Adrenal gland (tissue), 12 donors: ENCODE data around the gene TST. TPM values are rescaled to one million over a fixed set of nuclear protein-coding genes. Genes with fewer than 3 reads are reported as not detected.

ENCODE experiments used
- DNase-seq, 7 donors: peaks; one replicate each; pipeline ENCODE4 v3.0.0-alpha.2; 2019 to 2020
- H3K27ac ChIP-seq, 5 donors: fragments of 200-600 bp; sonication (generic) in 4 of 5; 1 replicate in 3 of 5; 2 replicates in 2 of 5; pipeline versions ENCODE4 v1.5.1 to v1.8.0; 2016 to 2020; ENCODE audit warnings: mild to moderate bottlenecking in 1 of 5
- H3K27me3 ChIP-seq: fragments of 200-600 bp; 2 replicates; pipeline ENCODE4 v1.8.0; 2021
- H3K36me3 ChIP-seq, 2 donors: fragments of 200-600 bp; replicated peaks in 1 of 2; 1 replicate in 1 of 2; 2 replicates in 1 of 2; pipeline versions ENCODE4 v1.5.1 to v1.8.0; 2018 to 2022
- H3K4me1 ChIP-seq, 2 donors: fragments of 200-600 bp; replicated peaks in 1 of 2; 1 replicate in 1 of 2; 2 replicates in 1 of 2; pipeline versions ENCODE4 v1.5.1 to v1.8.0; 2018 to 2021
- H3K4me3 ChIP-seq, 4 donors: fragments of 200-600 bp; sonication (generic) in 3 of 4; one replicate each; pipeline ENCODE4 v1.5.1; 2016 to 2018
- H3K9me3 ChIP-seq, 3 donors: fragments of 200-600 bp; sonication (generic) in 1 of 3; replicated peaks in 1 of 3; 1 replicate in 2 of 3; 2 replicates in 1 of 3; pipeline versions ENCODE4 v1.5.1 to v1.8.0; 2016 to 2021
- POLR2A ChIP-seq, 2 donors: fragments of 450-650 bp; IDR thresholded peaks; one replicate each; pipeline ENCODE4 v1.6.1; 2017; ENCODE audit warnings: antibody characterized with exemption in 2 of 2, mild to moderate bottlenecking in 2 of 2, moderate library complexity in 1 of 2
- WGBS, 4 donors: extraction: QIAGEN DNeasy Blood & Tissue Kit in 2 of 4; methylation state at CpG; one replicate each; pipeline versions ENCODE4 v1.1.5 to v1.1.7; 2013 to 2017; 5-methylcytosine and 5-hydroxymethylcytosine counted together
- intact Hi-C, 2 donors: fragments of 100-400 bp; cut with DNase I; formaldehyde crosslinking; loops; one replicate each; pipeline versions ENCODE4 v1.14.1 to v1.15.0; 2022 to 2023
- polyA plus RNA-seq, 3 donors: library from polyadenylated mRNA; stranded (reverse); fragments of 200-250 nt in 2 of 3; fragments of 350-450 nt in 1 of 3; fragmentation: Illumina TruSeq in 1 of 3; extraction: RNeasy Lipid Tissue Mini Kit (QIAGEN cat#74804) in 1 of 3; gene quantifications; one replicate each; pipeline ENCODE4 v1.2.3, GENCODE V29; 2013 to 2014
- total RNA-seq, 9 donors: library from RNA; depleted of rRNA in 4 of 9; stranded (reverse); fragments of >200 nt in 4 of 9; fragments of 120-200 nt in 1 of 9; fragmentation: NEBNext Ultra II Directional in 1 of 9; extraction: Animal tissue kit (Norgen Biotek cat#: 25700) in 1 of 9; gene quantifications; one replicate each; pipeline versions ENCODE4 v1.1.0 to v1.2.4, GENCODE V29; 2013 to 2023
- TF ChIP-seq, protein P1 (sequence below), 6 experiments: fragments of 450-650 bp in 4 of 6; fragments of 200-600 bp in 2 of 6; sonication (generic) in 1 of 6; IDR thresholded peaks; 1 replicate in 5 of 6; 2 replicates in 1 of 6; pipeline versions ENCODE4 v1.5.1 to v1.8.0; 2016 to 2021; ENCODE audit warnings: antibody characterized with exemption in 6 of 6, mild to moderate bottlenecking in 2 of 6, moderate library complexity in 1 of 6
- donor health status: healthy with polysubstance abuse.
- donor health status: Bipolar disorder and iron deficiency.
- donor health status: DM: yes; HTN: yes; CAD: no.
- donor health status: DM: no; HTN: no; CAD: no.
- donor health status: DM: no; HTN: no; CAD: no.
- donor health status: DM: yes; HTN: yes; CAD: no.

The TST gene
- total and polyA plus RNA-seq, 12 donors = 49.7 to 484 (median 195) TPM

GRCh38 chr22:37045958-37046357 lies 26.7 kb upstream of the TST start:
- TF ChIP-seq, protein P1, sequence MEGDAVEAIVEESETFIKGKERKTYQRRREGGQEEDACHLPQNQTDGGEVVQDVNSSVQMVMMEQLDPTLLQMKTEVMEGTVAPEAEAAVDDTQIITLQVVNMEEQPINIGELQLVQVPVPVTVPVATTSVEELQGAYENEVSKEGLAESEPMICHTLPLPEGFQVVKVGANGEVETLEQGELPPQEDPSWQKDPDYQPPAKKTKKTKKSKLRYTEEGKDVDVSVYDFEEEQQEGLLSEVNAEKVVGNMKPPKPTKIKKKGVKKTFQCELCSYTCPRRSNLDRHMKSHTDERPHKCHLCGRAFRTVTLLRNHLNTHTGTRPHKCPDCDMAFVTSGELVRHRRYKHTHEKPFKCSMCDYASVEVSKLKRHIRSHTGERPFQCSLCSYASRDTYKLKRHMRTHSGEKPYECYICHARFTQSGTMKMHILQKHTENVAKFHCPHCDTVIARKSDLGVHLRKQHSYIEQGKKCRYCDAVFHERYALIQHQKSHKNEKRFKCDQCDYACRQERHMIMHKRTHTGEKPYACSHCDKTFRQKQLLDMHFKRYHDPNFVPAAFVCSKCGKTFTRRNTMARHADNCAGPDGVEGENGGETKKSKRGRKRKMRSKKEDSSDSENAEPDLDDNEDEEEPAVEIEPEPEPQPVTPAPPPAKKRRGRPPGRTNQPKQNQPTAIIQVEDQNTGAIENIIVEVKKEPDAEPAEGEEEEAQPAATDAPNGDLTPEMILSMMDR (IDR thresholded peaks at IDR 0.05) = peak; percentile 19 to 46 (median 38)
- TF ChIP-seq POLR2A (IDR thresholded peaks at IDR 0.05) = no peak
- peak in 1 of 7 donors; percentile 38 for DNase-seq
- Histone ChIP-seq H3K4me3 (no peak overlapping the region), H3K27ac (no peak overlapping the region), H3K27me3 (no peaks in the 10 kb centered on the region), H3K9me3 (no peaks in the 10 kb centered on the region), H3K4me1 (peaks cover 0 to 3% of the 10 kb centered on the region in 2 donors), H3K36me3 (no peaks in the 10 kb centered on the region)
- intact Hi-C loops = loop anchor here in 1 of 2 donors (10.0 kb wide), 1 partner anchor 171 kb away; no protein-coding TSS in a partner anchor
- 29 to 49% (median 42%) methylated on average over 4 of the region's 4 CpGs for WGBS, 4 donors

DNA sequence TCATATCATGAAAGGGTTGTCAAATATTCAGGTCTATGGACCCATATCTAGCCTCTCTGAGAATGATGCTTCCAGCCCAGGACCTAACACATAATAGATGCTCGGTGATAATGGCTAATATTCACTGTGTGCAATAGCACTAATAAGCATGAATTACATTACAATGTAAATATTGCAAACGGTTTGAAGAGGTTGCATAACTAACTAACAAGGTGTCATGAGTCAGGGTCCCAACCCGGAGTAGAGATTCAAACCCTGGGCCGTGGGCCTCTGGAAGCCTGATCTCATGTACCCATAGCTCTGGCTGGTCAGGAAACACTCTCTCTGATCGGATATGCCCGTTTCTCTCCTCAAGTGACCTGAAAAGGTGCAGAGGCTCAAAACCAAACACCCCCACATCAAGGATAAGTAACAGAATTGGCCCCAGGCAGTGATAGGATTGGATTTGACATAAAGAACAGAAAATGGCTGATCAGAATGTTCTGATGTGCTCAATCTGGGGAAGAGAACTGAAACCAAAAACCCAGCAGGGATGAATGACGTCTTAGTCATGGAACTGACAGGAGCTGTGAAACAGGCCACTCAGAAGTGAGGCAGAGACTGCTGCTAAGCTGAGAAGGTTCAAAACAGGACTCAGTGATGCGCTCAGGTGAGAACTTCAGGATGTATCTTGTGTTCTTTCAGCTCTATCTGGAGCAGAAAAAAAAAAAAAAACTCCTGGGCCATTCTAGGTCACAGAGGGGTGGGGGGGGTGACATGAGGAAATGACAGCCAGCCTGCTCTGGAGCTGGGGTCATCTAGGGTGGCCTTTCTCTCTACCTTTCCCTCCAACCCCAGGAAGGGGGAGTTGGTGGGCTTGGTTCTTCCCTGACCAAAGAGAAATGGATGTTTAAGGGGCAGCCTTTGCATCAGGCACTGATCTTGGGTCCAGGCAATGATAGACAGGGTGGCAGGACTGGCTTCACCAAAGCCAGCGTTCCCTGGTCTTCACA lies 25.7 kb upstream of the TST start:
- TF ChIP-seq POLR2A (IDR thresholded peaks at IDR 0.05) = no peak
- TF ChIP-seq, protein P1 (IDR thresholded peaks at IDR 0.05) = no peak
- no peaks in the 10 kb centered on the region for H3K9me3 ChIP-seq
- intact Hi-C loops = loop anchor here in 1 of 2 donors (10.0 kb wide), 1 partner anchor 170 kb away; no protein-coding TSS in a partner anchor
- peaks cover 0 to 4% of the 10 kb centered on the region in 2 donors for H3K4me1 ChIP-seq
- no peak overlapping the region for H3K4me3 ChIP-seq
- no peaks in the 10 kb centered on the region for H3K27me3 ChIP-seq
- 68 to 81% (median 78%) methylated on average over 8 to 9 of the region's 9 CpGs for WGBS, 4 donors
- no peak overlapping the region for H3K27ac ChIP-seq
- DNase-seq = no peak
- no peaks in the 10 kb centered on the region for H3K36me3 ChIP-seq

DNA sequence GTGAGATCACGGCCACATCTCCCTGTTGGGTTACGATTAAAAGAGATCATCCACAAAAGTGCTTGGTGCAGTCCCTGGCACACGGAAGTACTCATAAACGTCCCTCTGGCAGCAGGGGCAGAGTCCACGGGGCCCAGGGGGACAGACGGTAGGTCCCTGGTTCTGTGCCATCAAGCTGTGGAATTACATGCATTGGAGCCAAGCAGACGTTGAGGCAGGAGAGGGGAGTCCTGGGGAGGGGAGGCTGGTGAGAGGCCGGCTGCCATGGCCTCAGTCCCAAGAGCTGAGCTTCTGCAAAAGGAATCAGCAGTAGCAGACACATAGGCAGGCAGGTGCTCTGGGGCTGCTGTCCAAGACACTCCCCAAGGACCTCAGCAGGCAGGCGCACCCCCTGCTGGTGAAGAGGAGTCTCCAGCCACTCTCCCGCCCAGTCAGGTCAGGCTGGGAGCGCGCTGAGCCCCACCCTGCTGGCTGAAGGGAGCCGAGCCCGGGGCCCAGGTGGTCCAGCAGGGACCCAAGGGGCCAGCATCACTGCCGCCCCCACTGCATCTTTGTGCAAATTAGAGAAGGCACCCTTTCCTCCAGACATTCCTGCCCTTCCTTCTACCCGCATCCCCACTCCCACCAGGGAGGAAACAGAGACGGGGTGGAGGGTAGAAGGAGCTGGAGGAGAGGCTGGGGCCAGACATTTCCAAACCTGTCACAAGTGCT lies 24.7 kb upstream of the TST start:
- TF ChIP-seq, protein P1 (IDR thresholded peaks at IDR 0.05) = peak; percentile 63 to 77 (median 66)
- TF ChIP-seq POLR2A (IDR thresholded peaks at IDR 0.05) = no peak
- Histone ChIP-seq H3K4me3 (no peak overlapping the region), H3K4me1 (peaks cover 0 to 4% of the 10 kb centered on the region in 2 donors), H3K9me3 (no peaks in the 10 kb centered on the region), H3K27me3 (no peaks in the 10 kb centered on the region), H3K27ac (no peak overlapping the region), H3K36me3 (no peaks in the 10 kb centered on the region)
- intact Hi-C loops = loop anchor here in 1 of 2 donors (10.0 kb wide), 1 partner anchor 169 kb away; no protein-coding TSS in a partner anchor
- peak; percentile 74 to 87 (median 81) for DNase-seq
- WGBS, 4 donors = 38 to 55% (median 41%) methylated on average over 11 to 17 of the region's 17 CpGs
